Osteoblast (primary cell): Measurements from ENCODE around the gene ANO2. TPM values are rescaled to one million over a fixed set of nuclear protein-coding genes. Genes with fewer than 3 reads are reported as not detected.

Experiments
- DNase-seq: peaks from one replicate; pipeline ENCODE4 v3.0.0; 2011; ENCODE audit warnings: low spot score, mixed read lengths; ENCODE audit not compliant: insufficient read length; ENCODE audit errors: missing footprints
- H2AFZ ChIP-seq: 2 replicates; pipeline ENCODE4 v1.6.0; 2011; ENCODE audit warnings: mild to moderate bottlenecking, low read length
- H3K27ac ChIP-seq: 2 replicates; pipeline ENCODE4 v1.5.1; 2011; ENCODE audit warnings: mild to moderate bottlenecking, low read depth, low read length, moderate library complexity
- H3K27me3 ChIP-seq: 2 replicates; pipeline ENCODE4 v1.6.0; 2012; ENCODE audit warnings: mild to moderate bottlenecking, control low read depth, inconsistent platforms, low read length, moderate library complexity; ENCODE audit not compliant: insufficient read depth
- H3K36me3 ChIP-seq: 2 replicates; pipeline ENCODE4 v1.5.1; 2011; ENCODE audit warnings: mild to moderate bottlenecking, low read length, control low read depth, moderate library complexity; ENCODE audit not compliant: insufficient read depth
- H3K4me1 ChIP-seq: 2 replicates; pipeline ENCODE4 v1.5.1; 2011; ENCODE audit warnings: mild to moderate bottlenecking, low read length, control low read depth, moderate library complexity; ENCODE audit not compliant: insufficient read depth
- H3K4me2 ChIP-seq: 2 replicates; pipeline ENCODE4 v1.6.0; 2011; ENCODE audit warnings: mild to moderate bottlenecking, low read length; ENCODE audit not compliant: insufficient read depth
- H3K4me3 ChIP-seq: fragments of 200-600 bp; sonication (generic); 3 replicates; pipeline ENCODE4 v1.5.1; 2012; ENCODE audit warnings: mild to moderate bottlenecking, low read length, inconsistent platforms; ENCODE audit not compliant: insufficient read depth
- H3K79me2 ChIP-seq: 2 replicates; pipeline ENCODE4 v1.6.0; 2012; ENCODE audit warnings: mild to moderate bottlenecking, low read length, control low read depth, inconsistent platforms; ENCODE audit not compliant: insufficient read depth
- H3K9me3 ChIP-seq: 2 replicates; pipeline ENCODE4 v1.5.1; 2011; ENCODE audit warnings: low read depth, low read length, control low read depth
- H4K20me1 ChIP-seq: 2 replicates; pipeline ENCODE4 v1.6.0; 2012; ENCODE audit warnings: mild to moderate bottlenecking, low read length, control low read depth; ENCODE audit not compliant: insufficient read depth
- total RNA-seq: library from RNA; depleted of rRNA; stranded (reverse); fragments of >200 nt; gene quantifications from 2 replicates; pipeline ENCODE4 v1.2.3, GENCODE V29; 2012
- TF ChIP-seq, protein P1 (sequence below): IDR thresholded peaks from 2 replicates; pipeline ENCODE4 v1.5.1; 2011; ENCODE audit warnings: mild to moderate bottlenecking, low read depth, low read length, moderate library complexity; ENCODE audit errors: extremely low read depth

Gene ANO2
- total RNA-seq, 1 donor: under 0.01 TPM

DNA sequence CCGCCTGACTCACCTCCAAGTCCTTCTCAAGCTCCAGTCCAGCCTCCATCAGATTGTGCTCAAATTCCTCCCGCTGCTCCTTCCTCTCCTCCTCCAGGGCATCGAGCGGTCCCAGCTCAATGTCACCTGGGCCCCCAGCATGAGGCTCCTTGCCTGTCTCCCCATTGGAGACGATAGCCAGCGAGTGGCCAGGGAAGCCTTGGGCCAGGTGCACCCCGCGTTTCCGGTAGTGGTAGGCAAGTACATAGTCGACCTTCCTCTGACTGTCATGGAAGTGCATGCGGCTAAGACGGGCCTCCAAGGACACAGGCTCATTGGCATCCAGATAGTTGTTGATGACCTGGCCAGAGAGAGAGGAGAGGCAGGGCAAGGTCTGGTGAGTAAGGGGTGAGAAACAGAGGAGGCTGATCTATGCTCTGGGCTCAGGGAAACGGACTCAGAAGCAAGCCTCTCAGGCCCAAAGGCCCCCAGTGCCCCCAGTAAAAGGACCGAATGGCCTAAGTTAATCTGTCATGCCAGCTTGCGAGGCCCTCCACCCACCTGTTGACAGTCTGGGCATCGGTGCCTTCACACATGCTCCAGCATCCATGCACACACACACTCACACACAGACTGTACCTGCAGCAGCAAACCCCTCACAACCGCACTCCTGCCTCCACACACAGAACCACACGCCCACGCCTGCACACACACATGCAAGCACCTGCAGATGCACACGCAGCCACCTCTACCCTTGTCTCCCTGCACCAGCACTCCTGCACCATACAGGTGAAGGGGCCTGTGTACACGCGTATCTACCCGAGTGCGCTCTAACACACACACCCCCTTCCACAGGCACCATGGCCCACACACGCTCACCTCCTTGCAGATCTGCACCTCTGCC, 23.8 kb downstream of the ANO2 start:
- DNase-seq: no peak
- Histone ChIP-seq H2AFZ (no peak overlapping the region), H3K79me2 (no peaks in the 10 kb centered on the region), H4K20me1 (no peaks in the 10 kb centered on the region), H3K4me2 (no peak overlapping the region), H3K27me3 (no peaks in the 10 kb centered on the region), H3K9me3 (no peaks in the 10 kb centered on the region), H3K27ac (no peak overlapping the region), H3K36me3 (no peaks in the 10 kb centered on the region), H3K4me3 (no peak overlapping the region), H3K4me1 (no peaks in the 10 kb centered on the region)
- TF ChIP-seq, protein P1, sequence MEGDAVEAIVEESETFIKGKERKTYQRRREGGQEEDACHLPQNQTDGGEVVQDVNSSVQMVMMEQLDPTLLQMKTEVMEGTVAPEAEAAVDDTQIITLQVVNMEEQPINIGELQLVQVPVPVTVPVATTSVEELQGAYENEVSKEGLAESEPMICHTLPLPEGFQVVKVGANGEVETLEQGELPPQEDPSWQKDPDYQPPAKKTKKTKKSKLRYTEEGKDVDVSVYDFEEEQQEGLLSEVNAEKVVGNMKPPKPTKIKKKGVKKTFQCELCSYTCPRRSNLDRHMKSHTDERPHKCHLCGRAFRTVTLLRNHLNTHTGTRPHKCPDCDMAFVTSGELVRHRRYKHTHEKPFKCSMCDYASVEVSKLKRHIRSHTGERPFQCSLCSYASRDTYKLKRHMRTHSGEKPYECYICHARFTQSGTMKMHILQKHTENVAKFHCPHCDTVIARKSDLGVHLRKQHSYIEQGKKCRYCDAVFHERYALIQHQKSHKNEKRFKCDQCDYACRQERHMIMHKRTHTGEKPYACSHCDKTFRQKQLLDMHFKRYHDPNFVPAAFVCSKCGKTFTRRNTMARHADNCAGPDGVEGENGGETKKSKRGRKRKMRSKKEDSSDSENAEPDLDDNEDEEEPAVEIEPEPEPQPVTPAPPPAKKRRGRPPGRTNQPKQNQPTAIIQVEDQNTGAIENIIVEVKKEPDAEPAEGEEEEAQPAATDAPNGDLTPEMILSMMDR: no peak

DNA sequence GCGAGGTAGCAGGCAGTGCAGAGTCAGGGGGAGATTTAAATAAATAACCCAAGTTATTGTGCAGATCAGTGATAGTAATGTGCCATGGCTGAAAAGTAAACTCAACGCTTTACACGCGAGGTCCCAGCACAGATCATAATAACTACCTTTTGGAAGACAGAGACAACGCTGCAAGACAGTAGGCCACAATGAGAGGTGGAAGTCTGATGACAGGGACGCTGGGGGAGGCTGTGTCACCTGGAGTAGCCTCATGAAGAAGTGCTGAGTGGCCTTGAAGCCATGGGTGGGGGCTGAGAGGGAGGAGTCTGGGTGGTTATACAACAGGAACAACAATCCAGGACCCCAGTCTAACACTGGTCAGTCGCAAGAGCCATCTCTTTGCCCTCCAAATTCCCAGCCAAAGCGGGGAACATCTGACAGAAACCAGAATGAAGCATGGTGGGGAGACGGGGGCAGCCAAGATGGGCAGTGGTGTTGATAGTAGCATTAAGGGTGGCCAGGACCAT, 28.2 kb downstream of the ANO2 start:
- no peaks in the 10 kb centered on the region for H3K4me1 ChIP-seq
- H3K27ac ChIP-seq: no peak overlapping the region
- no peak for DNase-seq
- no peaks in the 10 kb centered on the region for H3K79me2 ChIP-seq
- no peaks in the 10 kb centered on the region for H3K27me3 ChIP-seq
- H4K20me1 ChIP-seq: no peaks in the 10 kb centered on the region
- no peak overlapping the region for H3K4me3 ChIP-seq
- H3K36me3 ChIP-seq: no peaks in the 10 kb centered on the region
- H3K4me2 ChIP-seq: no peak overlapping the region
- TF ChIP-seq, protein P1: no peak
- H2AFZ ChIP-seq: no peak overlapping the region
- H3K9me3 ChIP-seq: no peaks in the 10 kb centered on the region

DNA sequence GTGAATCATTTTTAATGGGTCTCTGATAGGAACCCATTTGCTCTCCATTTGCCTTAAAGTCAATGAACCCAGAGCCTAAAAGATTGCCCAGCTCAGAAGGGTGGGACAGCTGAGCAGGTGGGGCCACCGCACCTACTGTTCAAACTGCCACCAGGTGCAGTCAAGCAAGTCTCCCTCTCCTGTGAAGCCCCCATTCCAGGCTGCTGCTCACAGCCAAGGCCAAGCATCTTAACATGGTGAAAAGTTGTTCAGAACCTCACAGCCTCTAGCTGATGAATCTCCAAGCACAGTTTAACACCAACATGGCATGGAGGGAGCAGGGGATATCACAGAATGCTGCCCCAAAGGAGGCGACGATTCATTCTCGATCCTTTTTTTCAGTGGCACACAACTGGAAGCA, 29.5 kb downstream of the ANO2 start:
- no peaks in the 10 kb centered on the region for H3K4me1 ChIP-seq
- H3K79me2 ChIP-seq: no peaks in the 10 kb centered on the region
- H3K4me2 ChIP-seq: no peak overlapping the region
- H3K27me3 ChIP-seq: no peaks in the 10 kb centered on the region
- H3K4me3 ChIP-seq: no peak overlapping the region
- H2AFZ ChIP-seq: no peak overlapping the region
- no peaks in the 10 kb centered on the region for H3K9me3 ChIP-seq
- TF ChIP-seq, protein P1: no peak
- no peaks in the 10 kb centered on the region for H4K20me1 ChIP-seq
- no peak for DNase-seq
- no peak overlapping the region for H3K27ac ChIP-seq
- H3K36me3 ChIP-seq: no peaks in the 10 kb centered on the region

DNA sequence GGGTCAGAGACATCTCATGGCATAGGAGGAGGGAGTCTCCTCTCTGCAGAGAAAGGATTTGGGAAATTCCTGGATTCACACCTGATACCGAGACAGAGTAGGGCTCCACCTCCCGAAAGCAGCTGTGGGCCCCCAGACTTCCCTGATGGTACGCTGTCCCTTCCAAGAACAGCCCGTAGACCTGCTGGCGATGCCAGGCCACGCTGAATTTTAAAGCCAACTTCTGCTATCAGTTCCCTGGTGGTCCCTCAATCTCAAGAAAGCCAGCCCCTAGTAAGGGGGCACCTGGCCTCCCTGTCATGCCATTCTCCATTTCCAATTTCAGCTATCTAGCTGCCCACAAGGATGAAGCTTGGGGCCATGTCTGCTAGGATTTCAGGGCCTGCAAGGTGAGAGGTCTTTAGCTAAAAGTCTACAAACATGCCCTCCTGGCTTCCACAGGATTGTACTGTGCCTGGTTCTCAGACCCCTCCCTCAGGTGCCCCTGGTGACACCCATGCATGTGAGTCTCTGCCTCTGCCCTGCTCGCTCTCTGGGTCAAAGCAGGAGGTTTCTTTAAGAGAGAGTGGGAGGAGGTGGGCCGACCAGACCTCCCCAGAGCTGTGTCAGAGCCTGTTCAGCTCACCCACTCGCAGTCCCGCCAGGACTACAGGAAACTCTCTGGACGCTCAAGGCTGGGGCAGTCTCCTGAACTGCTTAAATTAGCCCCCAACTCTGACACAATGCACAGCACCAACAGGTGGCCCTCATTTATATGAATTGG, 30.5 kb downstream of the ANO2 start:
- DNase-seq: no peak
- TF ChIP-seq, protein P1: no peak
- Histone ChIP-seq H3K4me3 (no peak overlapping the region), H3K27ac (no peak overlapping the region), H4K20me1 (no peaks in the 10 kb centered on the region), H3K4me1 (no peaks in the 10 kb centered on the region), H3K9me3 (no peaks in the 10 kb centered on the region), H3K4me2 (no peak overlapping the region), H3K36me3 (no peaks in the 10 kb centered on the region), H3K79me2 (no peaks in the 10 kb centered on the region), H3K27me3 (no peaks in the 10 kb centered on the region), H2AFZ (no peak overlapping the region)
